Stomach (tissue), 9 donors: ENCODE results near the gene CEP44. TPM values are rescaled to one million over a fixed set of nuclear protein-coding genes. Genes with fewer than 3 reads are reported as not detected.
"Not testable (repeated sequence)": the region's sequence is repeated elsewhere in the genome, so short reads cannot be mapped to it uniquely, and the experiment has no call there.

ENCODE experiments used
- DNase-seq, 2 donors: peaks; one replicate each; pipeline versions ENCODE4 v3.0.0 to v3.0.0-alpha.2; 2013 to 2019
- H3K27ac ChIP-seq, 5 donors: fragments of 200-600 bp in 4 of 5; sonication (generic) in 4 of 5; one replicate each; pipeline ENCODE4 v1.5.1; 2013 to 2019; ENCODE audit warnings: mild to moderate bottlenecking in 1 of 5, moderate library complexity in 1 of 5
- H3K27me3 ChIP-seq, 3 donors: fragments of 200-600 bp; sonication (generic); one replicate each; pipeline ENCODE4 v1.5.1; 2017 to 2019; ENCODE audit warnings: mixed run types in 1 of 3
- H3K36me3 ChIP-seq, 4 donors: fragments of 200-600 bp; sonication (generic); 1 replicate in 3 of 4; 2 replicates in 1 of 4; pipeline ENCODE4 v1.5.1; 2016 to 2019
- H3K4me1 ChIP-seq, 4 donors: fragments of 200-600 bp; sonication (generic); one replicate each; pipeline ENCODE4 v1.5.1; 2016 to 2019
- H3K4me3 ChIP-seq, 4 donors: fragments of 200-600 bp; sonication (generic) in 3 of 4; one replicate each; pipeline ENCODE4 v1.5.1; 2016 to 2019; ENCODE audit warnings: mild to moderate bottlenecking in 1 of 4
- H3K9me3 ChIP-seq, 4 donors: fragments of 200-600 bp; sonication (generic); one replicate each; pipeline ENCODE4 v1.5.1; 2016 to 2019
- CTCF ChIP-seq, 7 experiments: fragments of 450-650 bp in 4 of 7; fragments of 200-600 bp in 3 of 7; sonication (generic) in 3 of 7; IDR thresholded peaks; one replicate each; pipeline ENCODE4 v1.5.1; 2016 to 2019; ENCODE audit warnings: antibody characterized with exemption in 7 of 7, control low read depth in 2 of 7, mild to moderate bottlenecking in 1 of 7
- EP300 ChIP-seq: sonication (generic); formaldehyde crosslinking; IDR thresholded peaks from one replicate; pipeline ENCODE4 v1.6.1; 2017; ENCODE audit warnings: antibody characterized with exemption
- POLR2A ChIP-seq, 4 donors: fragments of 450-650 bp; IDR thresholded peaks; one replicate each; pipeline ENCODE4 v1.6.1; 2016; ENCODE audit warnings: antibody characterized with exemption in 4 of 4, control low read depth in 2 of 4, mild to moderate bottlenecking in 1 of 4, moderate library complexity in 1 of 4
- POLR2AphosphoS5 ChIP-seq, 3 donors: sonication (generic); formaldehyde crosslinking; IDR thresholded peaks; one replicate each; pipeline ENCODE4 v1.6.1; 2016; ENCODE audit warnings: antibody characterized with exemption in 3 of 3
- WGBS, 5 donors: extraction: QIAGEN DNeasy Blood & Tissue Kit in 3 of 5; methylation state at CpG; one replicate each; pipeline versions ENCODE4 v1.1.5 to v1.1.7; 2013 to 2018; 5-methylcytosine and 5-hydroxymethylcytosine counted together
- intact Hi-C: fragments of 100-400 bp; cut with DNase I; formaldehyde crosslinking; loops from one replicate; pipeline ENCODE4 v1.15.1; 2023; ENCODE audit warnings: low total_unique reads
- polyA plus RNA-seq, 3 donors: library from polyadenylated mRNA; stranded (reverse); fragments of 200-250 nt; gene quantifications; one replicate each; pipeline ENCODE4 v1.2.3, GENCODE V29; 2013
- total RNA-seq, 5 donors: library from RNA; depleted of rRNA; stranded (reverse); fragments of >200 nt; gene quantifications; one replicate each; pipeline versions ENCODE4 v1.1.0 to v1.2.3, GENCODE V29; 2014 to 2016
- donor health status: healthy with polysubstance abuse.
- donor health status: Bipolar disorder and iron deficiency.
- donor health status: healthy.

CEP44 gene
- total and polyA plus RNA-seq, 8 donors = 3.4 to 42.0 (median 12.9) TPM

DNA sequence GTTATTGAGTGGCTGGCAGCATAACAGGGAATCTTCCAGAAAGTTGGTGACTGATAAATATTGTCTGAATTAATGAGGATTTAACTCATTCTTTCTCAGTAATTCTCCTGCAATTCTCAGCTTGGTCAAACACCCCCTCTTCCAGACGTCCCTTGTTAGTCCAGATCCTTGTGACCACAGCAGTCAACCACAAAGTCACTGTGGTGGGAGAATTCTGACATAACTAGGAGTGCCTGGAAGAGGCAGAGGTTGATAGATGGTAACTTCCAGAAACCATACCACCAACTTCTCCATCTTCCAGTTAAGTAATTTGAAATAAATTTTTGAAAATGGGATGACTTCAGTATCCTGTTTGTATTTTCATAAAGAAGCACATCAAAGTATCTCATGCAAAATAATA lies 90.1 kb downstream of the CEP44 start:
- Histone ChIP-seq H3K9me3 (no peaks in the 10 kb centered on the region), H3K27me3 (no peaks in the 10 kb centered on the region), H3K4me3 (no peak overlapping the region), H3K27ac (no peak overlapping the region), H3K4me1 (no peaks in the 10 kb centered on the region), H3K36me3 (no peaks in the 10 kb centered on the region)
- 52 to 94% (median 78%) methylated on average over 1 of the region's 1 CpG for WGBS, 5 donors
- intact Hi-C loops = no loop called here
- TF ChIP-seq POLR2A (IDR thresholded peaks at IDR 0.05) = no peak
- no peak for DNase-seq

DNA sequence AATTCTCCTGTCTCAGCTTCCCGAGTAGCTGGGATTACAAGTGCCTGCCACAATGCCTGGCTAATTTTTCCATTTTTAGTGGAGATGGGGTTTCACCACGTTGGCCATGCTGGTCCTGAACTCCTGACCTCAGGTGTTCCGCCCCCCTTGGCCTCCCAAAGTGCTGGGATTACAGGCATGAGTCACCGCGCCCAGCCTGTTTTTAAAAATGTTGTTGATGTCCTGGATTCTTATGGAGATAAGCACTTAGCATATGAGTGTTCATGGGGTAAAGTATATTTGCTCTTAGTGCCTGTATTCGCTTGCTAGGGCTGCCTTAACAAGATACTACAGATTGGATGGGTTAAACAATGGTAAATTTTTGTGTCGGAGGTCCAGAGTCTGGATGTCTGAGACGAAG lies 91.7 kb downstream of the CEP44 start:
- Histone ChIP-seq H3K36me3 (no peaks in the 10 kb centered on the region), H3K27ac (no peak overlapping the region), H3K4me1 (no peaks in the 10 kb centered on the region), H3K9me3 (no peaks in the 10 kb centered on the region), H3K27me3 (no peaks in the 10 kb centered on the region), H3K4me3 (no peak overlapping the region)
- 80 to 87% (median 85%) methylated on average over 7 to 8 of the region's 8 CpGs for WGBS, 5 donors
- no peak for TF ChIP-seq EP300
- TF ChIP-seq POLR2AphosphoS5 (IDR thresholded peaks at IDR 0.05) = no peak
- TF ChIP-seq CTCF (IDR thresholded peaks at IDR 0.05) = no peak
- no peak for TF ChIP-seq POLR2A (IDR thresholded peaks at IDR 0.05)
- DNase-seq = no peak
- intact Hi-C loops = no loop called here

GRCh38 chr4:174377613-174378012 lies 93.9 kb downstream of the CEP44 start:
- no peak for DNase-seq
- Histone ChIP-seq H3K4me1 (no peaks in the 10 kb centered on the region), H3K4me3 (no peak overlapping the region), H3K27me3 (no peaks in the 10 kb centered on the region), H3K36me3 (no peaks in the 10 kb centered on the region), H3K9me3 (no peaks in the 10 kb centered on the region), H3K27ac (no peak overlapping the region)
- WGBS, 5 donors = 46 to 56% (median 50%) methylated on average over 2 of the region's 2 CpGs
- TF ChIP-seq POLR2A (IDR thresholded peaks at IDR 0.05) = no peak
- TF ChIP-seq POLR2AphosphoS5 (IDR thresholded peaks at IDR 0.05) = no peak
- no peak for TF ChIP-seq EP300
- TF ChIP-seq CTCF (IDR thresholded peaks at IDR 0.05) = no peak
- intact Hi-C loops = no loop called here

GRCh38 chr4:174378951-174379350 lies 95.2 kb downstream of the CEP44 start:
- no peak for DNase-seq
- TF ChIP-seq POLR2AphosphoS5 (IDR thresholded peaks at IDR 0.05) = no peak
- 89 to 97% (median 97%) methylated on average over 2 of the region's 2 CpGs for WGBS, 5 donors
- H3K9me3 ChIP-seq = no peaks in the 10 kb centered on the region
- H3K27ac ChIP-seq = no peak overlapping the region
- H3K36me3 ChIP-seq = no peaks in the 10 kb centered on the region
- intact Hi-C loops = no loop called here
- no peaks in the 10 kb centered on the region for H3K27me3 ChIP-seq
- H3K4me3 ChIP-seq = no peak overlapping the region
- H3K4me1 ChIP-seq = no peaks in the 10 kb centered on the region

- H3K4me3 ChIP-seq, DNase-seq, H3K36me3 ChIP-seq, H3K9me3 ChIP-seq, H3K4me1 ChIP-seq, H3K27me3 ChIP-seq, H3K27ac ChIP-seq, intact Hi-C loops: not testable (repeated sequence)
- 68 to 81% (median 76%) methylated on average over 4 of the region's 4 CpGs for WGBS, 5 donors
Observed at GRCh38 chr4:174380206-174380605, 96.5 kb downstream of the CEP44 start.

DNA sequence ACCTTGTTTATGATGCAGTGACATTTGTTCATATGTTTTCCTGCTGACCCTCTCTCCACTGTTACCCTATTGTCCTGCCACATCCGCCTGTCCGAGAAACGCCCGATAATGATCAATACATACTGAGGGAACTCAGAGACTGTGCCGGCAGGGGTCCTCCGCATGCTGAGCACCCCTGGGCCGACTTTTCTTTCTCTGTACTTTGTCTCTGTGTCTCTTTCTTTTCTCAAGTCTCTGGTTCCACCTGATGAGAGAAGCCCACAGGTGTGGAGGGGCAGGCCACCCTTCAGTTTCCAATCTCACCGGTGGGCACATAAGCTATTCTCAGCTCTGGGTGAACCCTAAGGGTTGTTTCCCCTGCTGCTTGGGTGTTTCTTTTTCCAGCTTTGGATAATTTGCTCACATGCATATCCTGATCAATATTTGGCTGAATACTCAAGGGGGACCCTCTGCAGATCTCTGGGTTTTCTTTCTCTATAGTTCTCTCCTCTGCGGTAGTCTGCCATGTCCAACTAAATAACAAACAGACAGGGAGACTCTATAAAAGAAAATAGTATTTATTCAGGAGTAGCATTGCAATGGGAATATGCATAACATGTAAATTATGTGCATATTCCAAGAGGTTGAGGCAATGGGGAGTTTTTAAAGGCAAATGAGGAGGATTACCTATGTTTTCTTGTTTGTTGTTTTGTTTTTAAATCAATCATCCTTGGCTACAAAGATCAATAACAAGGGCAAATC lies 97.2 kb downstream of the CEP44 start:
- intact Hi-C loops = no loop called here
- no peaks in the 10 kb centered on the region for H3K4me1 ChIP-seq
- DNase-seq = no peak
- H3K36me3 ChIP-seq = no peaks in the 10 kb centered on the region
- no peaks in the 10 kb centered on the region for H3K9me3 ChIP-seq
- no peak overlapping the region for H3K27ac ChIP-seq
- no peaks in the 10 kb centered on the region for H3K27me3 ChIP-seq
- TF ChIP-seq CTCF (IDR thresholded peaks at IDR 0.05) (no peak), POLR2AphosphoS5 (IDR thresholded peaks at IDR 0.05) (no peak), POLR2A (IDR thresholded peaks at IDR 0.05) (no peak), EP300 (no peak)
- WGBS, 5 donors = 77 to 91% (median 87%) methylated on average over 9 of the region's 9 CpGs
- H3K4me3 ChIP-seq = no peak overlapping the region
